SU-DHL-6 (cell line): ENCODE data around the gene PDE4D.
A peak's percentile ranks its signal among the peaks of the same experiment; 100 is the strongest.

Experiments
- H2AFZ ChIP-seq: fragments of 200-600 bp; sonication (generic); 2 replicates; pipeline ENCODE4 v1.6.1; 2014; ENCODE audit warnings: low read depth, mild to moderate bottlenecking, moderate library complexity, mixed read lengths, antibody characterized with exemption, low read length; ENCODE audit not compliant: severe bottlenecking
- H3F3A ChIP-seq: fragments of 200-600 bp; shearing (Covaris generic); 2 replicates; pipeline ENCODE4 v1.6.0; 2016; ENCODE audit warnings: antibody characterized with exemption, mild to moderate bottlenecking; ENCODE audit not compliant: insufficient read depth
- H3K27ac ChIP-seq: fragments of 200-600 bp; sonication (generic); 2 replicates; pipeline ENCODE4 v1.5.1; 2016; ENCODE audit warnings: low read depth, mild to moderate bottlenecking, low read length, moderate library complexity, mixed read lengths
- H3K27me3 ChIP-seq: fragments of 200-600 bp; sonication (generic), shearing (Covaris generic); 2 replicates; pipeline ENCODE4 v1.6.0; 2014; ENCODE audit warnings: mild to moderate bottlenecking, low read length
- H3K36me3 ChIP-seq: fragments of 200-600 bp; sonication (generic); 2 replicates; pipeline ENCODE4 v1.6.1; 2014; ENCODE audit warnings: mild to moderate bottlenecking, low read length, mixed read lengths
- H3K4me2 ChIP-seq: fragments of 300-600, 200-600 bp; shearing (Covaris generic), sonication (generic); 2 replicates; pipeline ENCODE4 v1.6.0; 2014; ENCODE audit warnings: low read length, low read depth, mild to moderate bottlenecking; ENCODE audit not compliant: poor library complexity, severe bottlenecking
- H3K4me3 ChIP-seq: fragments of 200-600 bp; sonication (generic); 2 replicates; pipeline ENCODE4 v1.5.1; 2014; ENCODE audit warnings: antibody characterized with exemption, low read length, mild to moderate bottlenecking, mixed read lengths; ENCODE audit not compliant: insufficient read depth, poor library complexity, severe bottlenecking
- H3K79me2 ChIP-seq: fragments of 200-600 bp; sonication (generic); 2 replicates; pipeline ENCODE4 v1.6.1; 2014; ENCODE audit warnings: mild to moderate bottlenecking, low read length, moderate library complexity; ENCODE audit not compliant: insufficient read depth
- H3K9ac ChIP-seq: fragments of 200-600 bp; sonication (generic); 2 replicates; pipeline ENCODE4 v1.7.0; 2014; ENCODE audit warnings: mild to moderate bottlenecking, low read length
- H3K9me2 ChIP-seq: fragments of 200-600 bp; sonication (generic); replicated peaks from 2 replicates; pipeline ENCODE4 v1.6.1; 2014; ENCODE audit warnings: low read length; ENCODE audit not compliant: insufficient read depth
- H3K9me3 ChIP-seq: fragments of 200-600 bp; sonication (generic); 2 replicates; pipeline ENCODE4 v1.6.1; 2014; ENCODE audit warnings: low read length, mixed read lengths; ENCODE audit not compliant: insufficient read depth
- H4K20me1 ChIP-seq: fragments of 200-600 bp; sonication (generic); 2 replicates; pipeline ENCODE4 v1.6.1; 2014; ENCODE audit warnings: low read depth, mild to moderate bottlenecking, antibody characterized with exemption, low read length, moderate library complexity, mixed read lengths
- CTCF ChIP-seq: fragments of 200-600 bp; sonication (generic); IDR thresholded peaks from one replicate; pipeline ENCODE4 v1.5.1; 2017; ENCODE audit warnings: antibody characterized with exemption, mild to moderate bottlenecking, low read length, moderate library complexity; ENCODE audit not compliant: insufficient read depth, poor library complexity, severe bottlenecking
- EZH2phosphoT487 ChIP-seq: fragments of 200-600 bp; sonication (generic), shearing (Covaris generic); conservative IDR thresholded peaks from 2 replicates; pipeline ENCODE4 v1.6.1; 2018; ENCODE audit warnings: mild to moderate bottlenecking, antibody characterized with exemption, low read length, moderate library complexity, mixed read lengths

The PDE4D gene

DNA sequence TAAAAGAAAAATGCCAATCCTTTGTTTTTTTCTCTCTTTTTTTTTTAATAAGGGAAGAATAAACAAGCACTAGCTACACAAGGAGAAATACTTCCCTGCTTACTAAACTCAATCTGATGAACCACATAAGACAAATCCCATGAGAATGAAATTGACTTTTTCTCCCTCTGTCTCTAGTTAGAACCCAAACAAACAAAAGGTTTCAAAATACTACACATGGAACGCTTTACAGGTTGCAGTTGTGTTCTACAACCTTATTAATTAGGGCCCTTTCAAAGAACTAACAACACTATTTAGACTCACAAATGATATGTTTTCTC lies 124.5 kb downstream of the PDE4D start:
- Histone ChIP-seq H3F3A (no peaks in the 10 kb centered on the region), H3K36me3 (no peaks in the 10 kb centered on the region), H3K9ac (0 out of 2 replicates have a peak overlapping the region, but pooled peaks have one; percentile 36), H3K27ac (no peak overlapping the region), H3K9me2 (no peaks in the 10 kb centered on the region), H3K4me2 (peak overlapping the region; percentile 54), H3K27me3 (no peaks in the 10 kb centered on the region), H3K4me3 (no peak overlapping the region), H3K9me3 (no peaks in the 10 kb centered on the region), H2AFZ (peak overlapping the region; percentile 69), H4K20me1 (no peaks in the 10 kb centered on the region), H3K79me2 (no peaks in the 10 kb centered on the region)
- TF ChIP-seq CTCF, result no peak
- TF ChIP-seq EZH2phosphoT487, result no peak

DNA sequence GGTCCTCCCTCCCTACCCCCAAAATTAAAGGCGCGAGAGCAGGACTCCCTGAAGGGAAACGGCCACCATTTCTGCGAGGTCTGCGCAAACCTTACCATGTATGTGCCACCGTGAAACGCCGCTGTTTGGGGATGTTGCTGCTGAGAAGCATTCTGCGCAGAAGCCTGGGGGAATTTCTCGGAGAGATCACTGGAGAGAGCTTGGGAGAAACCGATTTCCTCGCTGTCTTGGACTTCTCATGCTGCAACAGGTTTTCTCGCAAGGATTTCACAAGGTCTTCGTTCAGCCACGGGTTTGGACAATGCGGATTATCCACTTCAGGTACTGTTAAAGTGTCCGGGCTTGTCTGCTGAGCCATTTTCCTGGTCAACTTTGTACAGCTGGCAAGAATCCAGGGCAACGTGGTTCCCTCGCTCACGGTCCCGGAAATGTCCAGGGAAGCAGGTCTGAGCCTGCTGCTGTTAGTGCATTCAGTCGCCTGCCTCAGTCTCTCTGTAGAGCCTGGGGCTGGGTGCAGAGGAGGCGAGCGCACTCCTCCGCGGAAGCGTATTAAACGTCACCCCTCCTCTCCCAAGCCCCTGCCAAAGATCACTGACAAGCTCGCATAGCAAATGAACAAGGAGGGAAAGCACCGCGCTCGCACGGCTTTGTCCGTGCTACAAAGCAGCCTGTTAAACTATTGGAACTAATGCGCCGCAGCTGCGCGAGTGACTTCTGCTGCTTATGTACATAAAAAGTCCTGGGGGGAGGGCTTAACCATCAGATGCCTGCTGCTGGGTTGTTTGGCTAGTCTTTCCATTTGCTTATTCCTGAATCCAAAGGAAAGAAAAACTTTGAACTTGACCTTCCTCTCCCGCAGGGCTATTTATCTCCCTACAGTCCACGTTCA lies 125.1 kb downstream of the PDE4D start:
- Histone ChIP-seq H2AFZ (peak overlapping the region; percentile 69), H3K4me2 (peak overlapping the region; percentile 54), H3K9me2 (no peaks in the 10 kb centered on the region), H3F3A (no peaks in the 10 kb centered on the region), H3K79me2 (no peaks in the 10 kb centered on the region), H4K20me1 (no peaks in the 10 kb centered on the region), H3K27ac (no peak overlapping the region), H3K4me3 (peak overlapping the region; percentile 48), H3K27me3 (no peaks in the 10 kb centered on the region), H3K9me3 (no peaks in the 10 kb centered on the region), H3K36me3 (no peaks in the 10 kb centered on the region), H3K9ac (peak overlapping the region; percentile 36; the same call in 1 of the 2 replicates)
- no peak for TF ChIP-seq EZH2phosphoT487
- no peak for TF ChIP-seq CTCF

DNA sequence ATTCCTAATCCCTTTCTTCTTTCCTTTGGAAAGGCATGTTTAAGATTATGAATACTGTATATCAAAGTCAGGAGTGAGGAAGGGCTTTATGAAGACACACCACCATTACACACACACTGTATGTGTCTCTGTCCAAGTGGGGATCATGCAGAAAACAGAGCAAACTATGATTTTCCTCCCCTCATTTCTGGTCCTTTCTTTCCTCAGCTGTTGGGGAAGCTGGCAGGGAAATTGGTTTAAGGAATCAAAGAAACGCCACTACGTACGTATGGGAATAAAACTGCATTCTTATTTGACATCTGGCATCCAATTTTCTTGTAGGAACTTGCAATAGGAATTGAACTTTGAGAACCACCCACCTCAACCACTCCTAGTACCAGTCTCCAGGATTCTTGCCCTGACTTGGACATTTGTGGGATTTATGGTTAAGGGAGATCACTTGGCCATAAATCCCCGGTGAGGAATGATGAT lies 125.8 kb downstream of the PDE4D start:
- TF ChIP-seq CTCF (no peak), EZH2phosphoT487 (no peak)
- Histone ChIP-seq H3K9ac (0 out of 2 replicates have a peak overlapping the region, but pooled peaks have one; percentile 36), H3K79me2 (no peaks in the 10 kb centered on the region), H3K4me2 (peak overlapping the region; percentile 54), H3K9me3 (no peaks in the 10 kb centered on the region), H3F3A (no peaks in the 10 kb centered on the region), H3K9me2 (no peaks in the 10 kb centered on the region), H3K27ac (no peak overlapping the region), H3K27me3 (no peaks in the 10 kb centered on the region), H2AFZ (peak overlapping the region; percentile 69), H3K4me3 (peak overlapping the region; percentile 48), H3K36me3 (no peaks in the 10 kb centered on the region), H4K20me1 (no peaks in the 10 kb centered on the region)
